Activated CD4-positive, alpha-beta T cell treated with anti-CD3 and anti-CD28 coated beads, Interleukin-2, amount 50 U/mL, for 1 hour (primary cell): Measurements from ENCODE around the gene FH.

Experiments used
- DNase-seq: peaks from one replicate; pipeline ENCODE4 v3.0.0-alpha.2; 2020

The FH gene

GRCh38 chr1:241453732-241454131 lies 65.8 kb downstream of the FH start:
- no peak for DNase-seq

- no peak for DNase-seq
These were observed 67.6 kb downstream of the FH start for GRCh38 chr1:241451956-241452355.
